Aorta (tissue), 5 donors: ENCODE measurements around the gene CAPZA2. TPM values are rescaled to one million over a fixed set of nuclear protein-coding genes. Genes with fewer than 3 reads are reported as not detected.

Source experiments
- ATAC-seq: fragments of 200-7000 bp; cut with Tn5 transposase; one replicate; pipeline ENCODE4 v1.9.1; 2022; ENCODE audit warnings: moderate library complexity; ENCODE audit not compliant: low FRiP score
- DNase-seq, 2 donors: peaks; one replicate each; pipeline ENCODE4 v3.0.0-alpha.2; 2020
- H3K27ac ChIP-seq, 2 donors: one replicate each; pipeline ENCODE4 v1.5.1; 2013; ENCODE audit warnings: low read length in 2 of 2, mild to moderate bottlenecking in 2 of 2, moderate library complexity in 2 of 2, control low read depth in 1 of 2, inconsistent platforms in 1 of 2, low read depth in 1 of 2
- H3K27me3 ChIP-seq, 2 donors: one replicate each; pipeline ENCODE4 v1.6.1; 2013; ENCODE audit warnings: control low read depth in 1 of 2, low read length in 1 of 2, mild to moderate bottlenecking in 1 of 2, moderate library complexity in 1 of 2; ENCODE audit not compliant: insufficient read depth in 2 of 2, control insufficient read depth in 1 of 2
- H3K36me3 ChIP-seq, 2 donors: one replicate each; pipeline ENCODE4 v1.6.1; 2013; ENCODE audit warnings: control low read depth in 1 of 2, low read length in 1 of 2, mild to moderate bottlenecking in 1 of 2; ENCODE audit not compliant: insufficient read depth in 2 of 2, control insufficient read depth in 1 of 2
- H3K4me1 ChIP-seq, 2 donors: one replicate each; pipeline ENCODE4 v1.6.1; 2013; ENCODE audit warnings: low read length in 2 of 2, control low read depth in 1 of 2, mild to moderate bottlenecking in 1 of 2, moderate library complexity in 1 of 2; ENCODE audit not compliant: insufficient read depth in 2 of 2, control insufficient read depth in 1 of 2
- H3K4me3 ChIP-seq, 2 donors: one replicate each; pipeline ENCODE4 v1.5.1; 2013; ENCODE audit warnings: low read length in 2 of 2, control low read depth in 1 of 2, mild to moderate bottlenecking in 1 of 2
- H3K9me3 ChIP-seq: one replicate; pipeline ENCODE4 v1.6.1; 2013; ENCODE audit warnings: mild to moderate bottlenecking, low read length; ENCODE audit not compliant: control insufficient read depth
- WGBS, 2 donors: extraction: QIAGEN DNeasy Blood & Tissue Kit; methylation state at CpG; one replicate each; pipeline ENCODE4 v1.1.7; 2013; 5-methylcytosine and 5-hydroxymethylcytosine counted together
- intact Hi-C, 2 donors: fragments of 100-400 bp; cut with DNase I; formaldehyde crosslinking; loops; one replicate each; pipeline versions ENCODE4 v1.14.2 to v1.15.0; 2022
- polyA plus RNA-seq, 2 donors: library from polyadenylated mRNA; stranded (reverse); fragments of 200-250 nt; gene quantifications; one replicate each; pipeline ENCODE4 v1.2.3, GENCODE V29; 2013
- total RNA-seq, 2 donors: library from RNA; stranded (reverse); fragmentation: NEBNext Ultra II Directional; extraction: Animal tissue kit (Norgen Biotek cat#: 25700); gene quantifications; one replicate each; pipeline ENCODE4 v1.2.1, GENCODE V29; 2021
- donor health status: healthy with polysubstance abuse.
- donor health status: Bipolar disorder and iron deficiency.
- donor health status: DM: no; HTN: no; CAD: no.
- donor health status: DM: no; HTN: no; CAD: no.
- donor health status: DM: yes; HTN: yes; CAD: no.

The CAPZA2 gene
- total and polyA plus RNA-seq, 4 donors = 91.1 to 345 (median 201) TPM

DNA sequence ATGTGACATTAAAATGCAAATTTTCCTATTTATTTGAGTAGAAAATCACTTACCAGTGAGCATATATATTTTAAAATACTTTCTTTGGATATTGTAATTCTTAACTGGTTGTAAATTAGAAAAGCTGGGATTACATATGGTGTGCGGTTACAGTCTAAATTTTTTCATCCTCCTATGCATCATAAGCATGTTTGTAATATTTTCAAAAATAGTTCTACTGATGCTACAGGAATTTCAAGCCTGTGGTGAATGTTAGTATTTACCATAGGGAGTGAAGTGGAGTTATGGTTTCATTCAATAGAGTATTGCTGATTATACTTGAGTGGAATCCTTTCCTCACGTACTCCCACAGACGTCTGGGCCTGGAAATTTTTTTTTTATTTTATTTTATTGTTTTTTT is 56.3 kb downstream of the CAPZA2 start:
- Histone ChIP-seq H3K27ac (no peak overlapping the region), H3K36me3 (peaks cover 0 to 12% of the 10 kb centered on the region in 2 donors), H3K9me3 (no peaks in the 10 kb centered on the region), H3K4me1 (no peaks in the 10 kb centered on the region), H3K27me3 (no peaks in the 10 kb centered on the region), H3K4me3 (no peak overlapping the region)
- DNase-seq = no peak
- 76 to 83% methylated on average over 3 of the region's 3 CpGs for WGBS, 2 donors
- no peak for ATAC-seq
- intact Hi-C loops = no loop called here

DNA sequence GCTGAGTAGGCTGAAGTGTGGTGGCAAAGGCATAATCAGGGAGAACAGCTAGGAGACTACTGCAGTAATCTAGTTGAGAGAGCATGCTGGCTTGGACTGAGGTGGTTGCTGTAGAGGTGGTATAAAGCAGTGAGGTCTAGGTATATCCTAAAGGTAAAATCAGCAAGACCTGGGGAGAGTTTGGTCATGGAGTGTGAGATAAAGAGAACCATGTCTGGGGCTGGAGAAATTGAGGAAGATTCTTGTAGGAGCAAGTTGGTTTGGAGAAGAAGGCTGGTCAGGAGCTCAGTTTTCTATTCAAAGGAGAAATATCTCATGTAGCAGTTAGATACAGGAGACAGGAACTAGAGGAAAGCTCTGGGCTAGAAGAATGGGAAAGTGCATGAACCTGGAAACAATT is 58.0 kb downstream of the CAPZA2 start:
- H3K36me3 ChIP-seq = peaks cover 0 to 9% of the 10 kb centered on the region in 2 donors
- no peak for ATAC-seq

DNA sequence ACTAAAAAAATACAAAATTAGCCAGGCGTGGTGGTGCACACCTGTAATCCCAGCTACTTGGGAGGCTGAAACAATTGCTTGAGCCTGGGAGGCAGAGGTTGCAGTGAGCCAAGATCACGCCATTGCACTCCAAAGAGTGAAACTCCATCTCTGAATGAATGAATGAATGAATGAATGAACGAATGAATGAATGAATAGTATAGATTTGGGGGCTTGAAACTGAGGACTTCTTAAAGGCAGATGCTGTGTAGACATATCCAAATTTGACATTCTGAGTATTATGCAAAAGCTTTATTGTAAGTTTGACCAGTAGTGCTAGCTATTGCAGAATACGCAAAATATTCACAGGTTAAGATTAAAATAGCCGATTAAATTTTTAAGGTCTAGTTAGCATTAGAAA is 60.2 kb downstream of the CAPZA2 start:
- Histone ChIP-seq H3K4me1 (no peaks in the 10 kb centered on the region), H3K9me3 (no peaks in the 10 kb centered on the region), H3K36me3 (peaks cover 0 to 9% of the 10 kb centered on the region in 2 donors), H3K27ac (no peak overlapping the region), H3K27me3 (no peaks in the 10 kb centered on the region), H3K4me3 (no peak overlapping the region)
- ATAC-seq = no peak
- intact Hi-C loops = no loop called here
- no peak for DNase-seq
- WGBS, 2 donors = 71 to 80% methylated on average over 5 of the region's 5 CpGs

More for the DNA sequence above, 58.0 kb downstream of the CAPZA2 start:
- intact Hi-C loops = no loop called here
- no peak for DNase-seq
- Histone ChIP-seq H3K4me1 (no peaks in the 10 kb centered on the region), H3K27ac (no peak overlapping the region), H3K9me3 (no peaks in the 10 kb centered on the region), H3K4me3 (no peak overlapping the region), H3K27me3 (no peaks in the 10 kb centered on the region)

DNA sequence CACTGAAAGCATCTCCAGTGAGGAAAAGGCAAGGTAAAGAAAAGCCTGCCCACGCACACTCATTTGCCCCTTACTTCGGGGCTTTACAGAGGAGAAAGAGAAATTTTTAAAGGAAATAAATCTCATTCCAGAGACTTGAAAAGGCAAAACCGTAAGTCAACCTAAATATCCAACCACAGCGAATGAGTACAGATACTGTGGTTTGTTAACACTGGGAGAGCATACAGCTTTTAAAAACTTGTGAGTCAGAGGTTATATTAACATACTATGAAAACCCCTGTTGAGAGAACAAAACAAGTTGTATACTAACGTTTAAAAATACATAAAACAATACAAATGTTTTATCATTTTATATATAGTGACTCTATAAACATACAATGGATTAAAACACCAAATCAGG is 62.4 kb downstream of the CAPZA2 start:
- Histone ChIP-seq H3K27me3 (no peaks in the 10 kb centered on the region), H3K36me3 (peaks cover 0 to 6% of the 10 kb centered on the region in 2 donors), H3K4me3 (no peak overlapping the region), H3K9me3 (no peaks in the 10 kb centered on the region), H3K27ac (no peak overlapping the region), H3K4me1 (no peaks in the 10 kb centered on the region)
- 42 to 49% methylated on average over 5 of the region's 5 CpGs for WGBS, 2 donors
- DNase-seq = no peak
- intact Hi-C loops = no loop called here
- ATAC-seq = no peak

DNA sequence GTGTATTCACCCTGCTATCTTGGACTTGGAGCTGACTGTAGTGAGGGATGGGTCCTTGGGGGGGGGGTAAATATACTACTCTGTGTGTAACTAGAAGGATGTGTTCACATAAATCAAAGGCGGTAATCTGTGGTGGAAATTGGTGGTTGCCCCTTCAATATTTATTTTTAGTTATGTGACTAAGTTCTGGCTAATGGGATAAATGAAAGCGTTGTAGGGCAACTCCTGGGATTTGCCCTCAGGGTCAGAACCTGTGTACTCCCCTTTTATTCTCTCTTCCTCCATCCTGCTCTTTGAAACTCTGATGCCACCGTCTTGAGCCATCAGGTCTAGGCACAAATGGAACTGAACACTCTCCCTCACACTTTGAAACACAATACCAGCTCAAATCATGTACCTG is 66.6 kb downstream of the CAPZA2 start:
- no peak for DNase-seq
- intact Hi-C loops = no loop called here

DNA sequence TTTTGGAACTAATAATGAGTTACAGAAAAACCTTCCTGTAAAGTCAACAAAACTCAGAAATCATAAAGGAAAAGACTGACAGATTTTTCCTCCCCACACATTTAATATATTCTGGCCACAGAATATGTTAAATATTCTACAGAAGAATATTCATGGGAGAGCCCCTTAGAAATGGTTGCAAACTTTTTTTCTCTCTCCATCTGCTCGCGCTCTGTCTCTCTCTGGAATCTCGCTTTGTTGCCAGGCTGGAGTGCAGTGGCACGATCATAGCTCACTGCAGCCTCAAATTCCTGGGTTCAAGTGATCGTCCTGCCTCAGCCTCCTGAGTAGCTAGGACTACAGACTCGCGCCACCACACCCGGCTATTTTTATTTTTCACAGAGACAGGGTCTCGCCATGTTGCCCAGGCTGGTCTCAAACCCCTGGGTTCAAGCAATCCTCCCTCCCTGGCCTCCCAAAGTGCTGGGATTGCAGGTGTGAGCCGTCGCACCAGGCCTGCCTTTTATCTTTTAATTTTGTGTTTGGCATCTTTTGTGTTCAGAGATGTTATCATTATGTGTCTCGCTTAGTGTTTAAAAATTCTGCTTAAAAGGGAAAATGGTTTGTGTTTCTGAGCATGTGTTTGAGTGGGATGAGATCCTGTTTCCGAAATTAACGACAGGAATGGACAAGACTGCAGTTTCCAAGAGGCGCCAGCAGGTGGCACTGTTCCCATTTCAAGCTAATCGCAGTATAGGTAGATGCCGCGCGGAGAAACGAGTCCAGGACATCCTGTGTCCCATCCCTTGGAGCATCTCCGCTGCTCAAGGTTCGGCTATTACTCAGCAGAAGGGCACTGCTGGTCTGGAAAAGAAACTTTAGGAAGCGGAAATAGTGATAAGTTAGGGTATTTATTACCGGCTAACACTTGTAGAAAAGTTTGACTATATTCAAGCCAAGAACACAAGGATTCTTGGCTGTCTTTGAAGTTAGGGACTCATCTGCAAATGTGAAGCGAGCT is 67.8 kb downstream of the CAPZA2 start:
- no peaks in the 10 kb centered on the region for H3K36me3 ChIP-seq
- no peak overlapping the region for H3K27ac ChIP-seq
- DNase-seq = peak; percentile 85 to 94
- H3K4me1 ChIP-seq = no peaks in the 10 kb centered on the region
- 24 to 27% methylated on average over 25 of the region's 25 CpGs for WGBS, 2 donors
- ATAC-seq = peak; percentile 89
- H3K27me3 ChIP-seq = no peaks in the 10 kb centered on the region
- H3K9me3 ChIP-seq = no peaks in the 10 kb centered on the region
- H3K4me3 ChIP-seq = no peak overlapping the region
- intact Hi-C loops = loop anchor here (2.0 to 10.0 kb wide), 4 partner anchors 55 to 455 kb away; no protein-coding TSS in a partner anchor

More for the DNA sequence above, 66.6 kb downstream of the CAPZA2 start:
- H3K36me3 ChIP-seq = no peaks in the 10 kb centered on the region
- H3K27me3 ChIP-seq = no peaks in the 10 kb centered on the region
- H3K27ac ChIP-seq = no peak overlapping the region
- 49 to 64% methylated on average over 3 of the region's 3 CpGs for WGBS, 2 donors
- H3K4me1 ChIP-seq = no peaks in the 10 kb centered on the region
- ATAC-seq = no peak
- H3K4me3 ChIP-seq = no peak overlapping the region
- H3K9me3 ChIP-seq = no peaks in the 10 kb centered on the region

DNA sequence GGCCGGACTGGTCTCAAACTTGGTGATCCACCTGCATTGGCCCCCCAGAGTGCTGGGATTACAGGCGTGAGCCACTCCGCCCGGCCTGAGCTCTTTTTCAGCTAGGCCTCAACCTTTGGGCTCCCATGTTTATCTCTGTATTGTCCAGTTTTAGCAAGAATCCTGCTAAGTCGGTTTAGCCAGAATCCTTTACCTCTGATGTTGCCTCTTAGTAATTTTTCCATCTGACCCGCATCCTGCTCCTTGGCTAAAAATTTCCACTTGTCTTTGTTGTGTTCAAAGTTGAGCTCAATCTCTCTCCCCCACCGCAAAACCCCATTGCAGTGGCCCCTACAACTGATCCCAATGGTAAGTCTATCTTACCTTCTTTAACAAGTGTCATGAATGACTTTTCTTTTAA is 70.2 kb downstream of the CAPZA2 start:
- H3K9me3 ChIP-seq = no peaks in the 10 kb centered on the region
- no peak overlapping the region for H3K27ac ChIP-seq
- intact Hi-C loops = loop anchor here (10.0 kb wide), 2 partner anchors 52 to 452 kb away; no protein-coding TSS in a partner anchor
- no peak for ATAC-seq
- H3K4me3 ChIP-seq = no peak overlapping the region
- H3K27me3 ChIP-seq = no peaks in the 10 kb centered on the region
- no peaks in the 10 kb centered on the region for H3K36me3 ChIP-seq
- H3K4me1 ChIP-seq = no peaks in the 10 kb centered on the region
- WGBS, 2 donors = 97 to 98% methylated on average over 7 of the region's 7 CpGs
- no peak for DNase-seq

DNA sequence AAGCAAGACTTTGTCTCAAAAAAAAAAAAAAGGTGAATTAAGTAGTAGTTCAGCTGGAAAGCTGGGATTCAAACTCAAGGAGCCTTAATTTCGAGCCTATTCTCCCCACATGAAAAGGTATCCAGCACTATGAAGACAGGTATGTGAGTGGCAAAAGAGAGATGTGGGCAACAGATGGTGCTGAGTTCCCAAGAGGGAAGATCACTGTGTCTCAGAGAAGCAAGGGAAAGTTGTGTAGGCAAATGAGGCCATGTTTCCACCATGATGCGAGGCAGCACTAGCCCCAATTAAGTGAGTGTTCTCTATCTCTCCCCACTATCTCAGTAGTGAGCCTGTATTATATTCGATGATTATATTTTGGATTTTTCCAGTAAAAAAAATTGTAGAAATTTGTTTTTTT is 71.1 kb downstream of the CAPZA2 start:
- intact Hi-C loops = loop anchor here (10.0 kb wide), 2 partner anchors 51 to 451 kb away; no protein-coding TSS in a partner anchor
- no peak overlapping the region for H3K4me3 ChIP-seq
- ATAC-seq (no peak), DNase-seq (no peak)
- no peak overlapping the region for H3K27ac ChIP-seq
- no peaks in the 10 kb centered on the region for H3K27me3 ChIP-seq
- H3K9me3 ChIP-seq = no peaks in the 10 kb centered on the region
- 79 to 96% methylated on average over 3 of the region's 3 CpGs for WGBS, 2 donors
- H3K36me3 ChIP-seq = no peaks in the 10 kb centered on the region
- no peaks in the 10 kb centered on the region for H3K4me1 ChIP-seq

DNA sequence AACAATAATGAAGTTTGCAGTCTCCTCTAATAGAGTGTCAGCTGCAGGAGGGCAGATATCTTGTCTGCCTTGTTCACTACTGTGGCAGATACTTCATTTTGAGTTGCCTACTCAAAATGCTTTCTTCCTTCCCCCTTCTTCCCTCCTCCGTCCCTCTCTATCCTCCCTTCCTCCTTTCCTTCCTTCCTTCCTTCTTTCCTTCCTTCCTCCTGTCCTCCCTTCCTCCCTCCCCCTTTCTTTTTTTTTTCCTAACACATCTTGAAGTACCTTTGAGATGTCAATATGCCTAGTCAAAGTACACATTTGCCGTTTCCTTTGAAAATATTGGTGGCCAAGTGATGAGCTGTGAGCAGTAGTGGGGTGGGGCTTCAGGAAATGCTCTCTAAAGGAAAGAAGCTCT is 72.2 kb downstream of the CAPZA2 start:
- WGBS, 2 donors = 78 to 89% methylated on average over 2 of the region's 2 CpGs
- ATAC-seq (no peak), DNase-seq (no peak)
- Histone ChIP-seq H3K9me3 (no peaks in the 10 kb centered on the region), H3K36me3 (no peaks in the 10 kb centered on the region), H3K4me3 (no peak overlapping the region), H3K27me3 (no peaks in the 10 kb centered on the region), H3K4me1 (no peaks in the 10 kb centered on the region), H3K27ac (no peak overlapping the region)
- intact Hi-C loops = loop anchor here (10.0 kb wide), 2 partner anchors 50 to 450 kb away; no protein-coding TSS in a partner anchor
